Keratinocyte (primary cell): ENCODE results near the gene MAP4. TPM values are rescaled to one million over a fixed set of nuclear protein-coding genes. Genes with fewer than 3 reads are reported as not detected.

Experiments used
- DNase-seq: peaks from one replicate; pipeline ENCODE4 v3.0.0-alpha.2; 2011; ENCODE audit warnings: low read depth, missing footprints, low spot score
- FAIRE-seq: peaks from 2 replicates; lab custom pipeline; 2011; peaks lifted over from hg19 to GRCh38; lab: Jason Lieb, UNC
- H2AFZ ChIP-seq: 2 replicates; pipeline ENCODE4 v1.6.0; 2012; ENCODE audit warnings: low read length, control low read depth, inconsistent platforms; ENCODE audit not compliant: control insufficient read depth
- H3K27ac ChIP-seq: 2 replicates; pipeline ENCODE4 v1.5.1; 2011; ENCODE audit warnings: low read length; ENCODE audit not compliant: control insufficient read depth, insufficient read depth
- H3K27me3 ChIP-seq: 3 replicates; pipeline ENCODE4 v1.6.0; 2011; ENCODE audit warnings: low read length; ENCODE audit not compliant: control insufficient read depth, insufficient read depth; ENCODE audit errors: extremely low read depth
- H3K36me3 ChIP-seq, 2 experiments: 2 replicates in 1 of 2; 3 replicates in 1 of 2; pipeline ENCODE4 v1.5.1; 2011; ENCODE audit warnings: low read length in 2 of 2, mild to moderate bottlenecking in 1 of 2; ENCODE audit not compliant: control insufficient read depth in 2 of 2, insufficient read depth in 2 of 2; ENCODE audit errors: extremely low read depth in 1 of 2
- H3K4me1 ChIP-seq: 3 replicates; pipeline ENCODE4 v1.5.1; 2011; ENCODE audit warnings: low read length; ENCODE audit not compliant: control insufficient read depth, insufficient read depth; ENCODE audit errors: extremely low read depth
- H3K4me2 ChIP-seq: 3 replicates; pipeline ENCODE4 v1.6.0; 2011; ENCODE audit warnings: low read depth, low read length; ENCODE audit not compliant: control insufficient read depth, insufficient read depth; ENCODE audit errors: extremely low read depth
- H3K4me3 ChIP-seq, 3 experiments: fragments of 200-600 bp in 1 of 3; sonication (generic) in 1 of 3; 2 replicates in 2 of 3; 3 replicates in 1 of 3; pipeline ENCODE4 v1.5.1; 2011 to 2016; ENCODE audit warnings: low read length in 3 of 3, mild to moderate bottlenecking in 3 of 3, control low read depth in 2 of 3, inconsistent platforms in 1 of 3, low read depth in 1 of 3, mixed read lengths in 1 of 3, mixed run types in 1 of 3, moderate library complexity in 1 of 3; ENCODE audit not compliant: control insufficient read depth in 2 of 3, insufficient read depth in 2 of 3; ENCODE audit errors: extremely low read depth in 1 of 3
- H3K79me2 ChIP-seq: 2 replicates; pipeline ENCODE4 v1.6.0; 2012; ENCODE audit warnings: low read length; ENCODE audit not compliant: control insufficient read depth, insufficient read depth
- H3K9ac ChIP-seq: 3 replicates; pipeline ENCODE4 v1.6.0; 2011; ENCODE audit warnings: low read length; ENCODE audit not compliant: control insufficient read depth, insufficient read depth; ENCODE audit errors: extremely low read depth
- H3K9me1 ChIP-seq: 3 replicates; pipeline ENCODE4 v1.6.0; 2011; ENCODE audit warnings: low read length; ENCODE audit not compliant: control insufficient read depth, insufficient read depth; ENCODE audit errors: extremely low read depth
- H3K9me3 ChIP-seq: 2 replicates; pipeline ENCODE4 v1.5.1; 2012; ENCODE audit warnings: low read depth, low read length; ENCODE audit not compliant: control insufficient read depth
- H4K20me1 ChIP-seq: 3 replicates; pipeline ENCODE4 v1.6.0; 2011; ENCODE audit warnings: low read length; ENCODE audit not compliant: control insufficient read depth, insufficient read depth; ENCODE audit errors: extremely low read depth
- EZH2 ChIP-seq: IDR thresholded peaks from one replicate; pipeline ENCODE4 v1.6.1; 2012; ENCODE audit warnings: inconsistent platforms, mild to moderate bottlenecking, low read length, moderate library complexity
- dilution Hi-C: fragments of 300-500 bp; cut with MboI; formaldehyde crosslinking; loops from one replicate; pipeline ENCODE4 v1.7.0; 2020; ENCODE audit warnings: low sequenced_read_pairs; ENCODE audit not compliant: extremely low pct_ligation_motif_present
- polyA plus RNA-seq, 5 experiments: library from polyadenylated mRNA; depleted of rRNA in 3 of 5; stranded (reverse) in 3 of 5; stranded (forward) in 1 of 5; unstranded in 1 of 5; fragments of >200 nt; gene quantifications; 1 replicate in 1 of 5; 2 replicates in 3 of 5; 3 replicates in 1 of 5; pipeline versions ENCODE4 v1.2.1 to v1.2.3, GENCODE V29; 2011 to 2012; ENCODE audit warnings: missing spikeins in 2 of 5, low read depth in 1 of 5, low replicate concordance in 1 of 5
- TF ChIP-seq, protein P1 (sequence below), 3 experiments: IDR thresholded peaks in 1 of 3; conservative IDR thresholded peaks in 1 of 3; optimal IDR thresholded peaks in 1 of 3; 2 replicates in 2 of 3; 3 replicates in 1 of 3; pipeline versions ENCODE3 to v1.5.1; 2011; ENCODE audit warnings: low read length in 3 of 3, mild to moderate bottlenecking in 3 of 3, moderate library complexity in 2 of 3, control low read depth in 1 of 3, inconsistent platforms in 1 of 3; ENCODE audit not compliant: insufficient read depth in 2 of 3; ENCODE audit errors: extremely low read depth in 1 of 3

Gene MAP4
- polyA plus RNA-seq, 1 donor (not counting 4 experiments of a cell fraction or from before 2014, with no cell fraction given) = 110 TPM

GRCh38 chr3:48026098-48026497, 9.9 kb upstream of the MAP4 start:
- Histone ChIP-seq H3K27ac (no peak overlapping the region), H4K20me1 (peaks cover 34% of the 10 kb centered on the region), H3K4me3 (no peak overlapping the region), H3K4me1 (peaks cover 12% of the 10 kb centered on the region), H3K9me3 (no peaks in the 10 kb centered on the region), H3K27me3 (no peaks in the 10 kb centered on the region), H3K79me2 (peaks cover 92% of the 10 kb centered on the region), H2AFZ (no peak overlapping the region), H3K4me2 (no peak overlapping the region), H3K36me3 (peaks cover 0 to 1% of the 10 kb centered on the region in 2 experiments), H3K9ac (no peak overlapping the region), H3K9me1 (peaks cover 5% of the 10 kb centered on the region)
- FAIRE-seq (no peak), DNase-seq (no peak)
- TF ChIP-seq EZH2 = no peak
- TF ChIP-seq, protein P1, sequence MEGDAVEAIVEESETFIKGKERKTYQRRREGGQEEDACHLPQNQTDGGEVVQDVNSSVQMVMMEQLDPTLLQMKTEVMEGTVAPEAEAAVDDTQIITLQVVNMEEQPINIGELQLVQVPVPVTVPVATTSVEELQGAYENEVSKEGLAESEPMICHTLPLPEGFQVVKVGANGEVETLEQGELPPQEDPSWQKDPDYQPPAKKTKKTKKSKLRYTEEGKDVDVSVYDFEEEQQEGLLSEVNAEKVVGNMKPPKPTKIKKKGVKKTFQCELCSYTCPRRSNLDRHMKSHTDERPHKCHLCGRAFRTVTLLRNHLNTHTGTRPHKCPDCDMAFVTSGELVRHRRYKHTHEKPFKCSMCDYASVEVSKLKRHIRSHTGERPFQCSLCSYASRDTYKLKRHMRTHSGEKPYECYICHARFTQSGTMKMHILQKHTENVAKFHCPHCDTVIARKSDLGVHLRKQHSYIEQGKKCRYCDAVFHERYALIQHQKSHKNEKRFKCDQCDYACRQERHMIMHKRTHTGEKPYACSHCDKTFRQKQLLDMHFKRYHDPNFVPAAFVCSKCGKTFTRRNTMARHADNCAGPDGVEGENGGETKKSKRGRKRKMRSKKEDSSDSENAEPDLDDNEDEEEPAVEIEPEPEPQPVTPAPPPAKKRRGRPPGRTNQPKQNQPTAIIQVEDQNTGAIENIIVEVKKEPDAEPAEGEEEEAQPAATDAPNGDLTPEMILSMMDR (optimal IDR thresholded peaks at IDR 0.05 in 1 of 3, IDR thresholded peaks at IDR 0.05 in 1 of 3, conservative IDR thresholded peaks at IDR 0.05 in 1 of 3; ENCODE audit: extremely low read depth in 1 of 3, insufficient read depth in 2 of 3, low read length in 3 of 3) = no peak
- dilution Hi-C loops = no loop called here

DNA sequence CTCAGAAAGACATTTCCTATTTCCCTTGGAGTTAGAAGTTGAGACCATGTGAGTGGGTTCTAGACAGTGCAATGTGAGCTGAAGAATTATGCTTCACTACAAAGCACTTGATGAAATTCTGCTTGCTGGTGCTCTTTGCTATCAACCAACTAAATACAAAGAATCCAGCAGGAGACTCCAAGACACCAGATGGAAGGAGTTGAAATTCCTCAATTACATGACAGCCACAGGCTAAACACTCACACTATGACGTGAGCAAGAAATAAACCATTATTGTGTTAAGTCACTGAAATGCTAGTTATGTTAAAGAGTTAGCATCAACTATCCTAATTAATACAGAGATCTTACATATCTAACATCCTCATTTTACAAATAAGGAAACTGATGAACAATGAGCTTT, 8.2 kb upstream of the MAP4 start:
- H3K4me1 ChIP-seq = peaks cover 21% of the 10 kb centered on the region
- no peak overlapping the region for H3K4me3 ChIP-seq
- H4K20me1 ChIP-seq = peaks cover 33% of the 10 kb centered on the region
- H3K79me2 ChIP-seq = peaks cover 93% of the 10 kb centered on the region
- H3K36me3 ChIP-seq = peaks cover 3 to 4% of the 10 kb centered on the region in 2 experiments
- no peak for DNase-seq
- H3K4me2 ChIP-seq = no peak overlapping the region
- H3K27ac ChIP-seq = no peak overlapping the region
- no peak overlapping the region for H3K9ac ChIP-seq
- no peak for TF ChIP-seq EZH2
- TF ChIP-seq, protein P1 (optimal IDR thresholded peaks at IDR 0.05 in 1 of 3, IDR thresholded peaks at IDR 0.05 in 1 of 3, conservative IDR thresholded peaks at IDR 0.05 in 1 of 3; ENCODE audit: extremely low read depth in 1 of 3, insufficient read depth in 2 of 3, low read length in 3 of 3) = no peak
- no peak overlapping the region for H2AFZ ChIP-seq
- dilution Hi-C loops = no loop called here
- peak; percentile 23 for FAIRE-seq
- H3K9me1 ChIP-seq = peaks cover 2% of the 10 kb centered on the region
- H3K27me3 ChIP-seq = no peaks in the 10 kb centered on the region
- no peaks in the 10 kb centered on the region for H3K9me3 ChIP-seq
